Upper lobe of left lung (tissue), 6 donors: ENCODE results near the gene RGS9. TPM values are rescaled to one million over a fixed set of nuclear protein-coding genes. Genes with fewer than 3 reads are reported as not detected.
"Not testable (repeated sequence)": the region's sequence is repeated elsewhere in the genome, so short reads cannot be mapped to it uniquely, and the experiment has no call there.

Source experiments
- ATAC-seq, 2 donors: fragments of 200-7000 bp; cut with Tn5 transposase; one replicate each; pipeline ENCODE4 v1.9.1; 2022; ENCODE audit warnings: mild to moderate bottlenecking in 2 of 2, moderate library complexity in 2 of 2; ENCODE audit not compliant: low FRiP score in 2 of 2
- DNase-seq, 2 donors: peaks; one replicate each; pipeline ENCODE4 v3.0.0-alpha.2; 2019 to 2020
- H3K27ac ChIP-seq, 4 donors: fragments of 200-600 bp; sonication (generic); one replicate each; pipeline ENCODE4 v1.5.1; 2016 to 2019
- H3K27me3 ChIP-seq, 4 donors: fragments of 200-600 bp; sonication (generic); one replicate each; pipeline ENCODE4 v1.5.1; 2017 to 2019
- H3K36me3 ChIP-seq, 4 donors: fragments of 200-600 bp; sonication (generic); one replicate each; pipeline ENCODE4 v1.5.1; 2016 to 2019
- H3K4me1 ChIP-seq, 4 donors: fragments of 200-600 bp; sonication (generic); one replicate each; pipeline ENCODE4 v1.5.1; 2018 to 2019
- H3K4me3 ChIP-seq, 4 donors: fragments of 200-600 bp; sonication (generic); one replicate each; pipeline ENCODE4 v1.5.1; 2017 to 2019; ENCODE audit warnings: mild to moderate bottlenecking in 2 of 4, moderate library complexity in 1 of 4
- H3K9me3 ChIP-seq, 4 donors: fragments of 200-600 bp; sonication (generic); one replicate each; pipeline ENCODE4 v1.5.1; 2018 to 2019
- CTCF ChIP-seq, 6 experiments: fragments of 450-650 bp in 4 of 6; fragments of 200-600 bp in 2 of 6; sonication (generic) in 2 of 6; IDR thresholded peaks; one replicate each; pipeline ENCODE4 v1.5.1; 2016 to 2019; ENCODE audit warnings: antibody characterized with exemption in 6 of 6
- EP300 ChIP-seq, 4 donors: sonication (generic); formaldehyde crosslinking; IDR thresholded peaks; one replicate each; pipeline ENCODE4 v1.5.1; 2017; ENCODE audit warnings: antibody characterized with exemption in 4 of 4, control low read depth in 2 of 4
- POLR2A ChIP-seq, 4 donors: fragments of 450-650 bp; IDR thresholded peaks; one replicate each; pipeline ENCODE4 v1.5.1; 2016 to 2017; ENCODE audit warnings: antibody characterized with exemption in 4 of 4, mild to moderate bottlenecking in 2 of 4
- POLR2AphosphoS5 ChIP-seq, 2 donors: sonication (generic); formaldehyde crosslinking; IDR thresholded peaks; one replicate each; pipeline ENCODE4 v1.5.1; 2017; ENCODE audit warnings: antibody characterized with exemption in 2 of 2
- WGBS, 2 donors: methylation state at CpG; one replicate each; pipeline ENCODE4 v1.1.5; 2017 to 2018; 5-methylcytosine and 5-hydroxymethylcytosine counted together
- total RNA-seq, 6 donors: library from RNA; depleted of rRNA in 4 of 6; stranded (reverse); fragments of >200 nt in 4 of 6; gene quantifications; one replicate each; pipeline versions ENCODE4 v1.1.0 to v1.2.1, GENCODE V29; 2016 to 2021
- donor health status: DM: no; HTN: no; CAD: no; lungs with moderate emphysema.
- donor health status: DM: no; HTN: yes; CAD: no; lungs with severe emphysema.

Gene RGS9
- total RNA-seq, 6 donors from 2014 or later: 3.9 to 16.2 (median 8.1) TPM

- DNase-seq (no peak), ATAC-seq (peak in 1 of 2 donors; percentile 71)
- Histone ChIP-seq H3K27ac (no peak overlapping the region), H3K36me3 (peaks cover 0 to 7% (median 3%) of the 10 kb centered on the region in 4 donors), H3K9me3 (no peaks in the 10 kb centered on the region), H3K27me3 (no peaks in the 10 kb centered on the region), H3K4me3 (no peak overlapping the region), H3K4me1 (peaks cover 0 to 4% (median 3%) of the 10 kb centered on the region in 4 donors)
- TF ChIP-seq CTCF (IDR thresholded peaks at IDR 0.05): peak; percentile 58 to 85 (median 83)
- no peak for TF ChIP-seq EP300 (IDR thresholded peaks at IDR 0.05)
- no peak for TF ChIP-seq POLR2AphosphoS5 (IDR thresholded peaks at IDR 0.05)
- WGBS, 2 donors: 18 to 20% methylated on average over 7 of the region's 7 CpGs
These were observed 61.6 kb downstream of the RGS9 start for GRCh38 chr17:65198653-65199382.

GRCh38 chr17:65201331-65201730 lies 64.2 kb downstream of the RGS9 start:
- TF ChIP-seq EP300 (IDR thresholded peaks at IDR 0.05) (no peak), CTCF (IDR thresholded peaks at IDR 0.05) (no peak), POLR2AphosphoS5 (IDR thresholded peaks at IDR 0.05) (no peak), POLR2A (IDR thresholded peaks at IDR 0.05) (no peak)
- 82% methylated on average over 10 of the region's 10 CpGs for WGBS, 2 donors
- Histone ChIP-seq H3K4me3 (no peak overlapping the region), H3K36me3 (peaks cover 0 to 11% (median 3%) of the 10 kb centered on the region in 4 donors), H3K9me3 (no peaks in the 10 kb centered on the region), H3K4me1 (peaks cover 0 to 4% (median 3%) of the 10 kb centered on the region in 4 donors), H3K27me3 (no peaks in the 10 kb centered on the region), H3K27ac (no peak overlapping the region)
- ATAC-seq (no peak), DNase-seq (no peak)

GRCh38 chr17:65202844-65203571 lies 65.8 kb downstream of the RGS9 start:
- Histone ChIP-seq H3K9me3 (no peaks in the 10 kb centered on the region), H3K27me3 (no peaks in the 10 kb centered on the region), H3K27ac (no peak overlapping the region), H3K4me3 (no peak overlapping the region), H3K4me1 (peaks cover 0 to 4% (median 3%) of the 10 kb centered on the region in 4 donors), H3K36me3 (peaks cover 0 to 21% (median 3%) of the 10 kb centered on the region in 4 donors)
- TF ChIP-seq POLR2AphosphoS5 (IDR thresholded peaks at IDR 0.05) (no peak), POLR2A (IDR thresholded peaks at IDR 0.05) (no peak), EP300 (IDR thresholded peaks at IDR 0.05) (no peak)
- ATAC-seq (no peak), DNase-seq (no peak)
- 68 to 70% methylated on average over 7 to 9 of the region's 9 CpGs for WGBS, 2 donors

GRCh38 chr17:65204001-65204400 lies 66.8 kb downstream of the RGS9 start:
- Histone ChIP-seq H3K36me3 (peaks cover 0 to 29% (median 3%) of the 10 kb centered on the region in 4 donors), H3K4me3 (no peak overlapping the region), H3K27me3 (no peaks in the 10 kb centered on the region), H3K4me1 (no peaks in the 10 kb centered on the region), H3K9me3 (no peaks in the 10 kb centered on the region), H3K27ac (no peak overlapping the region)
- TF ChIP-seq POLR2A (IDR thresholded peaks at IDR 0.05) (no peak), CTCF (IDR thresholded peaks at IDR 0.05) (no peak), EP300 (IDR thresholded peaks at IDR 0.05) (no peak), POLR2AphosphoS5 (IDR thresholded peaks at IDR 0.05) (no peak)
- ATAC-seq (no peak), DNase-seq (peak in 1 of 2 donors; percentile 54)
- 91 to 92% methylated on average over 13 of the region's 13 CpGs for WGBS, 2 donors

GRCh38 chr17:65205655-65206054 lies 68.5 kb downstream of the RGS9 start:
- H3K4me3 ChIP-seq: no peak overlapping the region
- H3K27me3 ChIP-seq: no peaks in the 10 kb centered on the region
- H3K36me3 ChIP-seq: peaks cover 0 to 38% (median 3%) of the 10 kb centered on the region in 4 donors
- no peaks in the 10 kb centered on the region for H3K4me1 ChIP-seq
- H3K9me3 ChIP-seq: no peaks in the 10 kb centered on the region
- DNase-seq: no peak
- ATAC-seq: no peak
- TF ChIP-seq POLR2A (IDR thresholded peaks at IDR 0.05): no peak
- no peak for TF ChIP-seq CTCF (IDR thresholded peaks at IDR 0.05)
- no peak for TF ChIP-seq POLR2AphosphoS5 (IDR thresholded peaks at IDR 0.05)
- TF ChIP-seq EP300 (IDR thresholded peaks at IDR 0.05): no peak
- no peak overlapping the region for H3K27ac ChIP-seq

- not testable (repeated sequence) for H3K27ac ChIP-seq, H3K4me3 ChIP-seq, H3K9me3 ChIP-seq, ATAC-seq, H3K27me3 ChIP-seq, DNase-seq, H3K4me1 ChIP-seq
- WGBS, 2 donors: 58 to 71% methylated on average over 1 of the region's 1 CpG
- peaks cover 0 to 35% (median 3%) of the 10 kb centered on the region in 4 donors for H3K36me3 ChIP-seq
These were observed 70.3 kb downstream of the RGS9 start for GRCh38 chr17:65207448-65207847.
